Mesenchymal stem cell (in vitro differentiated cells and primary cell): ENCODE results near the gene TNFRSF4.

ENCODE experiments used
- DNase-seq: peaks from one replicate; pipeline ENCODE4 v3.0.0-alpha.2; 2013
- H2AFZ ChIP-seq: one replicate; pipeline ENCODE4 v1.6.1; 2013; ENCODE audit warnings: low read depth, mild to moderate bottlenecking, control low read depth, inconsistent platforms, low read length, moderate library complexity
- H2AK5ac ChIP-seq: 2 replicates; pipeline ENCODE4 v1.6.1; 2013; ENCODE audit warnings: low read length, moderate library complexity, mild to moderate bottlenecking, inconsistent platforms; ENCODE audit not compliant: severe bottlenecking
- H2BK120ac ChIP-seq: one replicate; pipeline ENCODE4 v1.6.1; 2013; ENCODE audit warnings: low read depth, mild to moderate bottlenecking, inconsistent platforms, low read length, moderate library complexity
- H2BK12ac ChIP-seq, 2 experiments: one replicate each; pipeline ENCODE4 v1.6.1; 2013; ENCODE audit warnings: inconsistent platforms in 2 of 2, low read length in 2 of 2, mild to moderate bottlenecking in 2 of 2, moderate library complexity in 2 of 2, control low read depth in 1 of 2
- H2BK15ac ChIP-seq: one replicate; pipeline ENCODE4 v1.6.1; 2013; ENCODE audit warnings: mild to moderate bottlenecking, low read depth, inconsistent platforms; ENCODE audit not compliant: poor library complexity, severe bottlenecking
- H2BK5ac ChIP-seq: 2 replicates; pipeline ENCODE4 v1.6.1; 2013; ENCODE audit warnings: low read depth, mild to moderate bottlenecking, low read length, control low read depth, inconsistent platforms; ENCODE audit not compliant: poor library complexity, severe bottlenecking
- H3K14ac ChIP-seq, 2 experiments: one replicate each; pipeline ENCODE4 v1.6.1; 2013; ENCODE audit warnings: inconsistent platforms in 2 of 2, low read length in 2 of 2, control low read depth in 1 of 2, mild to moderate bottlenecking in 1 of 2, moderate library complexity in 1 of 2
- H3K18ac ChIP-seq, 2 experiments: one replicate each; pipeline ENCODE4 v1.6.1; 2013; ENCODE audit warnings: inconsistent platforms in 2 of 2, low read length in 2 of 2, control low read depth in 1 of 2, low read depth in 1 of 2, mild to moderate bottlenecking in 1 of 2
- H3K23ac ChIP-seq, 2 experiments: one replicate each; pipeline ENCODE4 v1.6.1; 2013; ENCODE audit warnings: inconsistent platforms in 2 of 2, low read length in 2 of 2, mild to moderate bottlenecking in 2 of 2, moderate library complexity in 2 of 2, control low read depth in 1 of 2
- H3K27ac ChIP-seq: 2 replicates; pipeline ENCODE4 v1.5.1; 2013; ENCODE audit warnings: mild to moderate bottlenecking, moderate library complexity, low read length, control low read depth, inconsistent platforms; ENCODE audit not compliant: poor library complexity, severe bottlenecking
- H3K27me3 ChIP-seq, 2 experiments: 2 replicates each; pipeline versions ENCODE4 v1.6.1 to v1.7.0; 2013; ENCODE audit warnings: low read length in 2 of 2, mild to moderate bottlenecking in 2 of 2, moderate library complexity in 2 of 2, control low read depth in 1 of 2, inconsistent platforms in 1 of 2; ENCODE audit not compliant: control insufficient read depth in 1 of 2, insufficient read depth in 1 of 2
- H3K36me3 ChIP-seq, 2 experiments: 2 replicates each; pipeline versions ENCODE4 v1.6.1 to v1.7.0; 2013; ENCODE audit warnings: low read length in 2 of 2, control low read depth in 1 of 2, inconsistent platforms in 1 of 2, low read depth in 1 of 2, mild to moderate bottlenecking in 1 of 2; ENCODE audit not compliant: insufficient read depth in 2 of 2, control insufficient read depth in 1 of 2
- H3K4ac ChIP-seq, 2 experiments: one replicate each; pipeline ENCODE4 v1.6.1; 2013; ENCODE audit warnings: inconsistent platforms in 2 of 2, low read length in 2 of 2, mild to moderate bottlenecking in 2 of 2, moderate library complexity in 2 of 2, control low read depth in 1 of 2, low read depth in 1 of 2
- H3K4me1 ChIP-seq: 2 replicates; pipeline ENCODE4 v1.6.1; 2013; ENCODE audit warnings: low read depth, low read length, control low read depth; ENCODE audit not compliant: control insufficient read depth, insufficient read depth
- H3K4me2 ChIP-seq: 2 replicates; pipeline ENCODE4 v1.6.1; 2013; ENCODE audit warnings: low read length, mild to moderate bottlenecking, inconsistent platforms; ENCODE audit not compliant: poor library complexity, severe bottlenecking
- H3K4me3 ChIP-seq, 2 experiments: 2 replicates each; pipeline versions ENCODE4 v1.5.1 to v1.7.0; 2013; ENCODE audit warnings: low read length in 2 of 2, mild to moderate bottlenecking in 2 of 2, control low read depth in 1 of 2, low read depth in 1 of 2; ENCODE audit not compliant: insufficient read depth in 1 of 2
- H3K79me1 ChIP-seq: replicated peaks from 2 replicates; pipeline ENCODE4 v1.6.1; 2013; ENCODE audit warnings: mild to moderate bottlenecking, control low read depth, low read length, inconsistent platforms; ENCODE audit not compliant: poor library complexity, severe bottlenecking
- H3K9ac ChIP-seq: 2 replicates; pipeline ENCODE4 v1.7.0; 2013; ENCODE audit warnings: mild to moderate bottlenecking, low read length, moderate library complexity
- H3K9me3 ChIP-seq: 2 replicates; pipeline ENCODE4 v1.7.0; 2013; ENCODE audit warnings: mild to moderate bottlenecking, low read length; ENCODE audit not compliant: control insufficient read depth
- H4K8ac ChIP-seq: one replicate; pipeline ENCODE4 v1.6.1; 2013; ENCODE audit warnings: inconsistent platforms, mild to moderate bottlenecking, low read length, moderate library complexity
- H4K91ac ChIP-seq: one replicate; pipeline ENCODE4 v1.6.1; 2013; ENCODE audit warnings: mild to moderate bottlenecking, low read length, inconsistent platforms
- WGBS: methylation state at CpG from one replicate; pipeline ENCODE4 v1.1.7; 2013; ENCODE audit warnings: mixed read lengths; 5-methylcytosine and 5-hydroxymethylcytosine counted together

The TNFRSF4 gene

DNA sequence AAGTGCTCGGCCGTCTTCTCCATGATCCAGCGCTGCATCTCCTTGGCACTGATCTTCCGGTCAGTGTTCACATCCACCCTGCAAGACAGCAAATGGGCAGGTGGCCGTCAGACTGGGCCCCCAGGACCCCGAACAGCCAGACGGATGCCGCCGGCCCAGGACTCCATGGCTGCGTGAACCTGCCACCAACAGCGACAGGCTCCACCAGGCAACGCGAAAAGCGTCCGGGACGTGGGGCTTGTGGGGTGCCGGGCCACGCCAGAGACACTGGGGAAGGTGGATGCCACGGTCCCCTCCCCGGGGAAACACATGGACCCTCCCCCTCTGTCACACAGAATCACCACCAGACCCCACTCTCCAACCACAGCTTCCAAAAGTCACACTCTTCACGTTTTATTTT, 9.9 kb upstream of the TNFRSF4 start:
- H3K9me3 ChIP-seq = no peaks in the 10 kb centered on the region
- H3K4me1 ChIP-seq = peaks cover 13% of the 10 kb centered on the region
- peaks cover 74 to 99% of the 10 kb centered on the region in 2 experiments for H3K36me3 ChIP-seq
- no peak overlapping the region for H3K14ac ChIP-seq
- H2BK12ac ChIP-seq = no peak overlapping the region
- no peak overlapping the region for H2BK120ac ChIP-seq
- no peak overlapping the region for H3K9ac ChIP-seq
- H3K4ac ChIP-seq = no peak overlapping the region
- H2AK5ac ChIP-seq = no peak overlapping the region
- peaks cover 56% of the 10 kb centered on the region for H3K79me1 ChIP-seq
- H4K91ac ChIP-seq = no peak overlapping the region
- no peak overlapping the region for H2BK5ac ChIP-seq
- no peak overlapping the region for H2BK15ac ChIP-seq
- no peak overlapping the region for H3K4me3 ChIP-seq
- no peak overlapping the region for H3K4me2 ChIP-seq
- no peak overlapping the region for H3K23ac ChIP-seq
- DNase-seq = no peak
- 99% methylated on average over 21 of the region's 21 CpGs for WGBS
- no peak overlapping the region for H2AFZ ChIP-seq
- H3K27ac ChIP-seq = no peak overlapping the region
- H3K18ac ChIP-seq = no peak overlapping the region
- no peak overlapping the region for H4K8ac ChIP-seq
- no peaks in the 10 kb centered on the region for H3K27me3 ChIP-seq

GRCh38 chr1:1223321-1223720, 9.4 kb upstream of the TNFRSF4 start:
- no peak overlapping the region for H3K4ac ChIP-seq
- H3K9me3 ChIP-seq = no peaks in the 10 kb centered on the region
- H2AK5ac ChIP-seq = no peak overlapping the region
- no peak for DNase-seq
- H3K14ac ChIP-seq = no peak overlapping the region
- no peak overlapping the region for H3K4me3 ChIP-seq
- no peak overlapping the region for H3K18ac ChIP-seq
- no peak overlapping the region for H2AFZ ChIP-seq
- H3K4me1 ChIP-seq = peaks cover 18% of the 10 kb centered on the region
- H3K79me1 ChIP-seq = peaks cover 59% of the 10 kb centered on the region
- no peak overlapping the region for H2BK120ac ChIP-seq
- H3K9ac ChIP-seq = no peak overlapping the region
- H3K4me2 ChIP-seq = no peak overlapping the region
- no peak overlapping the region for H2BK5ac ChIP-seq
- no peak overlapping the region for H4K91ac ChIP-seq
- peaks cover 73 to 99% of the 10 kb centered on the region in 2 experiments for H3K36me3 ChIP-seq
- no peak overlapping the region for H4K8ac ChIP-seq
- H2BK15ac ChIP-seq = no peak overlapping the region
- no peaks in the 10 kb centered on the region for H3K27me3 ChIP-seq
- no peak overlapping the region for H3K23ac ChIP-seq
- no peak overlapping the region for H2BK12ac ChIP-seq
- H3K27ac ChIP-seq = no peak overlapping the region
- WGBS = 97% methylated on average over 15 of the region's 15 CpGs

GRCh38 chr1:1222575-1223225, 8.7 kb upstream of the TNFRSF4 start:
- Histone ChIP-seq H3K27me3 (no peaks in the 10 kb centered on the region), H3K79me1 (peaks cover 55% of the 10 kb centered on the region), H2AK5ac (no peak overlapping the region), H2AFZ (no peak overlapping the region), H3K4me2 (no peak overlapping the region), H3K36me3 (peaks cover 73 to 99% of the 10 kb centered on the region in 2 experiments), H3K4me1 (peaks cover 24% of the 10 kb centered on the region), H3K14ac (no peak overlapping the region), H3K23ac (no peak overlapping the region), H3K4ac (no peak overlapping the region), H3K9me3 (no peaks in the 10 kb centered on the region), H2BK12ac (no peak overlapping the region), H3K27ac (no peak overlapping the region), H3K9ac (no peak overlapping the region), H4K91ac (peak overlapping the region; percentile 12), H4K8ac (no peak overlapping the region), H2BK120ac (no peak overlapping the region), H3K4me3 (peak overlapping the region in 1 of 2 experiments; percentile 15), H3K18ac (no peak overlapping the region), H2BK15ac (no peak overlapping the region), H2BK5ac (no peak overlapping the region)
- DNase-seq = no peak
- WGBS = 97% methylated on average over 44 of the region's 44 CpGs

GRCh38 chr1:1221887-1222574, 8.1 kb upstream of the TNFRSF4 start:
- H2BK5ac ChIP-seq = no peak overlapping the region
- no peak overlapping the region for H3K18ac ChIP-seq

More at GRCh38 chr1:1221887-1222574, 8.1 kb upstream of the TNFRSF4 start:
- Histone ChIP-seq H2BK120ac (no peak overlapping the region), H4K91ac (no peak overlapping the region), H2AK5ac (no peak overlapping the region), H2AFZ (no peak overlapping the region), H3K27me3 (no peaks in the 10 kb centered on the region), H3K4me3 (no peak overlapping the region), H3K9ac (no peak overlapping the region), H3K4me1 (peaks cover 30% of the 10 kb centered on the region), H3K4ac (no peak overlapping the region), H4K8ac (no peak overlapping the region), H2BK15ac (no peak overlapping the region), H3K4me2 (no peak overlapping the region), H3K36me3 (peaks cover 75 to 99% of the 10 kb centered on the region in 2 experiments), H3K27ac (no peak overlapping the region), H3K79me1 (peaks cover 52% of the 10 kb centered on the region), H3K9me3 (no peaks in the 10 kb centered on the region), H3K23ac (no peak overlapping the region), H2BK12ac (no peak overlapping the region), H3K14ac (no peak overlapping the region)
- no peak for DNase-seq
- WGBS = 96% methylated on average over 30 of the region's 30 CpGs
